Activated CD4-positive, alpha-beta T cell treated with anti-CD3 and anti-CD28 coated beads, Interleukin-2, amount 50 U/mL, for 1 hour (primary cell): Measurements from ENCODE around the gene SMTNL1.

Experiments used
- DNase-seq: peaks from one replicate; pipeline ENCODE4 v3.0.0-alpha.2; 2020

The SMTNL1 gene

DNA sequence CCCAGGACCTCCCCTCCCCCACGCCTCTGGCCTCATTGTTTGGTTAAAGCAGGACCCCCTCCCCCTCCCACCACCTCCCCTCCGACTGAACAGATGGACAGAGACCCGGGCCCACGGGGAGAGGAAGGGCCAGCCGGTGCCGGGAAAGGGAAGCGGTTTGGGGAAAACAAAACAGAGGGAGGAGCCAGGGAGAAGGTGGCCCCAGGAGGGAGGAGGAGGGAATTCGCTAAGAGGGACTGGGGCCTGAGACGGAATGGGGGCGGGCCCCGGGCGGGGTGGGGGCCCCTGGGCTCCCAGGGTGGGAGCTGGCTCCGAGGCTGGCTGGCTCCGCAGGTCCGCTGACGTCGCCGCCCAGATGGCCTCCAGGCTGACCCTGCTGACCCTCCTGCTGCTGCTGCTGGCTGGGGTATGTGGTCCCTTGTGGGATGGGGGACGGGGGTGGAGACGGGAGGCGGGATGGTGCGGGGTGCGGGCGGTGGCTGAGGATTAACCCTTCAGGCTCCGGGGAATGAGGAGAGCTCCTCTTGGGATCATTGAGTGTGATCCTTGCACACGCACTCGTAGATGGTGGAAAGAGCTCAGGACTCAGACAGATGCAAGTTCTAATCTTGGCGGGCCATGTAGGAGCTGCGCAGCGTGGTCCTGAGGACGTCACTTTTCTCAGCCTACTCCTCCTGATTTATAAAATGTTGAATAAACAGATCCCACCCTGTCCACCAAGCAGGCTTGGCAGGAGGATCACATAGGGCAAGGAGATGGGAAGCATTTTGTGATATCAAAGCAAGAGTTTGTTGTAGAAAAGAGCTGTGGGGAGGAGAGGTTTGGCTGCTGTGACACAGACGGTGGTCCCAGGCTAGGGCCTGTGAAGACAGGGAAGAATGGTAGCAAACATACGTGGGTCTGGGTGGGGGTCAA lies 60.8 kb downstream of the SMTNL1 start:
- no peak for DNase-seq

- DNase-seq, result no peak
Measured at GRCh38 chr11:57598831-57599155, 61.4 kb downstream of the SMTNL1 start.

GRCh38 chr11:57599381-57599780 lies 62.0 kb downstream of the SMTNL1 start:
- DNase-seq, result no peak
